ENCODE results near the gene PPP1R12B.

PPP1R12B gene

GRCh38 chr1:202588503-202589189 lies 240.1 kb downstream of the PPP1R12B start:
- no peak for TF ChIP-seq CTCF (IDR thresholded peaks at IDR 0.05; ENCODE audit: extremely low read depth, insufficient read depth, missing control alignments)
- no peak for DNase-seq (ENCODE audit: low spot score)
- in situ Hi-C loops (cut with MboI; ENCODE audit: low pct_unique_long_range_greater_than_20kb, low sequenced_read_pairs, unreplicated experiment), result no loop called here

GRCh38 chr1:202589190-202589930 lies 240.9 kb downstream of the PPP1R12B start:
- DNase-seq (ENCODE audit: low spot score), result no peak
- TF ChIP-seq CTCF (IDR thresholded peaks at IDR 0.05; ENCODE audit: extremely low read depth, insufficient read depth, missing control alignments), result no peak
- in situ Hi-C loops (cut with MboI; ENCODE audit: low pct_unique_long_range_greater_than_20kb, low sequenced_read_pairs, unreplicated experiment), result no loop called here

DNA sequence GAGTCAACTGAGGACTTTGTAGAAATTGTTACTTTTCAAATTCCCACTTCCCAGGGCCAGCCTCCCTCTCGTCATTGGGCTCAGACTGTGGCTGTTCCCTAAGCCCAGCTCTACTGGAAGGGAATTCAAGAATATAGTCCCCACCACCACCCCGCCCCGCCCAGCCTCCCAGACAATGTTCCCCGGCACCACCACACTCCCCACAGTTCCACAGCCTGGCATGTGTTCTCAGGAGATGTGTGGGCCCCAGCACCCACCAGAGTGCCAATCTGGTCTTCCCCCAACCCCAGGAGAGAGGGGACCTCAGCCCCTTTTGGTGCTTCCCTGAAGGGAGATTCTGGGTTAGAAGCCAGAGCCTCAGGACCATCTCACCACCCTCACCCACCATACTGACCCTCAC lies 241.6 kb downstream of the PPP1R12B start:
- no peak for TF ChIP-seq CTCF (IDR thresholded peaks at IDR 0.05; ENCODE audit: extremely low read depth, insufficient read depth, missing control alignments)
- in situ Hi-C loops (cut with MboI; ENCODE audit: low pct_unique_long_range_greater_than_20kb, low sequenced_read_pairs, unreplicated experiment), result no loop called here
- DNase-seq (ENCODE audit: low spot score), result no peak

DNA sequence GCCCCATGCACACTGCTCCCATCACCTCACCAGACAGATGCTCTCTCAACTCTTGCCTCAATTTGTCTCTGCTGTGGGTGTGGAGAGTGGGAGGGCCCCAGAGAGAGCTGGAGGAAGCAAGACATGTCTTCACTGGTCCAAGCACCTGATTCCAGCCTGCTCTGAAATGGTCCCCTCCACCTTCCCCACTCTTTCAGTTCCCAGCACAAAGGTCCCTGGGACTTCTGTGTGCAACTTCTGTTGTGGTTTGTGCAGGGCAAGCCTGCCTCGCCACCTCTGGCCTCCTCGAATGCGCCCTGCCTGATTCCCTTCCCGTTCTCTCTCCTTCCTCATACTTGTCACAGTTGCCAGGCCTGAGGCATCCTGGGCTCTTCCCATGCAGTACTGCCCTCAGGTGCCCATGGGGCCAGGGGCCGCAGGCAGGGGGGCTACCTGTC lies 242.5 kb downstream of the PPP1R12B start:
- no peak for DNase-seq (ENCODE audit: low spot score)
- no peak for TF ChIP-seq CTCF (IDR thresholded peaks at IDR 0.05; ENCODE audit: extremely low read depth, insufficient read depth, missing control alignments)
- in situ Hi-C loops (cut with MboI; ENCODE audit: low pct_unique_long_range_greater_than_20kb, low sequenced_read_pairs, unreplicated experiment), result no loop called here

GRCh38 chr1:202591515-202591914 lies 243.0 kb downstream of the PPP1R12B start:
- TF ChIP-seq CTCF (IDR thresholded peaks at IDR 0.05; ENCODE audit: extremely low read depth, insufficient read depth, missing control alignments), result no peak
- in situ Hi-C loops (cut with MboI; ENCODE audit: low pct_unique_long_range_greater_than_20kb, low sequenced_read_pairs, unreplicated experiment), result no loop called here
- DNase-seq (ENCODE audit: low spot score), result no peak

- TF ChIP-seq CTCF (IDR thresholded peaks at IDR 0.05; ENCODE audit: extremely low read depth, insufficient read depth, missing control alignments), result no peak
- in situ Hi-C loops (cut with MboI; ENCODE audit: low pct_unique_long_range_greater_than_20kb, low sequenced_read_pairs, unreplicated experiment), result no loop called here
- no peak for DNase-seq (ENCODE audit: low spot score)
Observed at GRCh38 chr1:202592146-202592545, 243.6 kb downstream of the PPP1R12B start.

All from GM13977 (cell line).